GM21528 (cell line): ENCODE results near the gene TUT1.
A peak's percentile ranks its signal among the peaks of the same experiment; 100 is the strongest.

Experiments
- ATAC-seq: cut with Tn5 transposase; IDR thresholded peaks from one replicate; pipeline ENCODE4 v1.9.1; 2021; ENCODE audit warnings: mild to moderate bottlenecking, moderate library complexity; ENCODE audit not compliant: unreplicated experiment, low FRiP score

Gene TUT1

GRCh38 chr11:62544581-62545436 lies 46.5 kb downstream of the TUT1 start:
- ATAC-seq = no peak

GRCh38 chr11:62543680-62544444 lies 47.5 kb downstream of the TUT1 start:
- no peak for ATAC-seq

DNA sequence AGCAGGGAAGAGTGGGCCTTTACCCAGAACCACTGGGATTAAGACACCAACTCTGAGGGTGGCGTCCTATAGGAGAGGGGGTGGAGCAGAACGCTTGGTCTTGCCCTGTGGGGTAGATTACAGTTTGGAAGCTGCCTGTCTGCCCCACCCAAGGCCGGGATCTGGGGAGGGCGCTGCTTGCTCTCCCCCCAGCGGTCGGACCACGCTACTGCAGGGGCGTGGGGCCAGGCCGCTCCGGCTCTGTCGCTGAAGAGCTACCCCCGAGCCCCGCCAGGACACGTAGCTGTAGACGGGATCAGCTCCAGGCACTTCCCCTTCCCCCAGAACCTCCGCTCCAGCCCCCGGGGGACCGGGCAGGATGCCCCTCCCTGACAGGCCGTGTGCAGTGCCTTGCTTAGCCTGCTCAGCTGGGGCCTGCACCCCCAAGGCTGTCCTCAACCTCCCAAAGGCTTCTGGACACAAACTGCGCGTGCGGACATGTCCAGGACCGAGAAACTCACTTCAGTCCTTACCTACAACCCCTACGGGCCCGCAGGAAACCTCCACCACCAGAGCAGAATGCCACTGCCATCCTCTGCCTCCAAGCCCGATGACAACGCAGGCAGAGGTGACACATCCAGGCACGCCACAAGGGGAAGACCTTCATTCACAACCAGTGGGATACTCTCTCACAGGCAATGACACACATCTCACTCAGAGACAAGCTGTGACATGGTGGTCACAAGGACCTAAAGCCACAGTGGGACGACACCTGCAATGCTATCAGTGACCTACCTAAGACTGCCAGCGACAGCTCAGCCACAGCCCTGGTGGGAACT lies 48.4 kb downstream of the TUT1 start:
- no peak for ATAC-seq

- no peak for ATAC-seq
Measured at GRCh38 chr11:62542111-62542745, 49.1 kb downstream of the TUT1 start.

- peak; percentile 51 for ATAC-seq
Measured at GRCh38 chr11:62540804-62541701, 50.3 kb downstream of the TUT1 start.

DNA sequence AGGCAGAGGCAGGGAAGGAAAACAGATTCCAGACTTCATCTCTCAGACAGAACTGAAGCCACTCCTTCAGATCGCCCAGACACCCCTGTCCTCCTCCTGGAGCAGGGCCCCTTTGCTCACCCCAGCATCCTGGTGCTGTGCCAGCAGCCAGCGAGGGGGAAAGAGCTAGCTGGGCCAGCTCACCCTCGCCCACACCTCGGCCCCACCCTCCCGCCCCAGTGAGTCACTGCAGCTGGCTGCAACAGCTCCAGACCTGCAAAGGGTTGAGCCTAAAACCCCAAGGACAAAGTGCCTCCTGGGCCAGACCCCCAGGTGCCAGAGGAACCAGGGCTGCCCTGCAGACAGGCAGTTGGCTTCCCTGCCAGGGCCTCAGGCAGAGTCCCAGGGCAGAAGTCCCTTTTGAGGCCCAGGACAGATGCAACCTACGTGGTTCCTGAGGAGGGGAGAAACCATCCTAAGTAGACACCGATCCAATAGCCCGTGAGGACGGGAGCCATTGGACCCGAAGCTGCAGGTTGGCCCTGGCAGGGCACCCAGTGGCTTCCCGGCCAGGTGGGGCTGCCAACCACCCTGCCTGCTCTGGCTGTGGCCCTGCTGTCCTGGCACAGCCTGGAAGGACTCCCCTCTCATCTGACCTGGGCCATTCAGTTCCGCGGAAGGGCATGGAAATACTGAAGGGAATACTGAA lies 51.9 kb downstream of the TUT1 start:
- no peak for ATAC-seq

GRCh38 chr11:62538470-62539237 lies 52.7 kb downstream of the TUT1 start:
- ATAC-seq = no peak

DNA sequence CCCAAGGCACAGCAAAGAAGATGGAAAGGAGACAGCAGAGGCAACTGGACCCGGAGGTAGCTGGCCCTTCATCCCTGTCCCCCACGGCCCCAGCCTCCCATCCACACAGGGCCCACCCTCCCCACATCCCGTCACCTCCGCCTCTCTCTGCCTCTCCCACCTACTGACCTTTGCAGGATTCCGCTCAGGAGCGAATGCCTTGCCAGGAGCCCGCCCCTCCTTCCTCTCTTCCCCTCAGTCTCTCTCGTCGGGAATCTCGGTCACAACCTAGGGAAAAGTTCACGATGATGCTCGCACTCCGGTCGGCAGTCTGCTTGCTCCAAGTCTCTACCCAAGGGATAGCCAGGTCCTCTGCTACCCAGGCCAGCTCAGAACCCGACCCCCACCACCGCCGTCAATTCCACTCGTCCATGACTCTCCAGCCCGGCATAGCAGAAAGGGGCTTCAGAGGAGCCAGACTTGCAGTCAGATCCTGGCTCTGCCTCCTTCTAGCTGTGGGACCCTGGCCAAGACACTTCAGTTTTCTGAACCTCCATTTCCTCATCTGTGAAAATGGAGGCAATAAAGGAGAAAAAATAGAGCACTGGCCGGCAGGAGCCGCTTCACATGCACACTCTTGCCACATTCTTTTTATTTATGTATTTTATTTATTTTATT lies 54.9 kb downstream of the TUT1 start:
- no peak for ATAC-seq

GRCh38 chr11:62535802-62536201 lies 55.5 kb downstream of the TUT1 start:
- no peak for ATAC-seq

GRCh38 chr11:62534779-62535545 lies 56.4 kb downstream of the TUT1 start:
- no peak for ATAC-seq

GRCh38 chr11:62532096-62532495 lies 59.2 kb downstream of the TUT1 start:
- no peak for ATAC-seq
